ENCODE data around the gene IQGAP3.
"Not testable (repeated sequence)": the region's sequence is repeated elsewhere in the genome, so short reads cannot be mapped to it uniquely, and the experiment has no call there.

The IQGAP3 gene

DNA sequence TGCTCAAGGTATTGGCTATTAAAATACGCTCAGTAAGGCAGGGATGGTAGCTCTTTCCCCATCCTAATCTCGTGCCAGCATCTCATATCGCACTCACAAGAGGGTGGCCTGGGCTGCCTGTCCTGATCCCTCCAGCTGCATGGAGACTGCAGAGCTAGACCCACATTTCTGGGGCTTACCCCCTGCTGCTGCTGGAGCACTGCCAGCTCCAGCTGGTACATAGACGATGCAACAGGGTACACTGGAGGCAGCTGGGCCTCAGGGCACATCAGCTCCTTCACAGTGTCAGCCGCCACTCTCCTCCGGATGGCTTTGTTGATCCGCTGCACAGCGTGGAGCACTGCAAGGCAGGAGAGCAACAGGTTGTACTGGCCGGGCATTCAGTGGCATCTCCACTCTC, 16.0 kb downstream of the IQGAP3 start:
- DNase-seq (ENCODE audit: low read depth): no peak
- no peak overlapping the region for H3K4me3 ChIP-seq (ENCODE audit: low read depth, low read length)
- TF ChIP-seq, protein P1, sequence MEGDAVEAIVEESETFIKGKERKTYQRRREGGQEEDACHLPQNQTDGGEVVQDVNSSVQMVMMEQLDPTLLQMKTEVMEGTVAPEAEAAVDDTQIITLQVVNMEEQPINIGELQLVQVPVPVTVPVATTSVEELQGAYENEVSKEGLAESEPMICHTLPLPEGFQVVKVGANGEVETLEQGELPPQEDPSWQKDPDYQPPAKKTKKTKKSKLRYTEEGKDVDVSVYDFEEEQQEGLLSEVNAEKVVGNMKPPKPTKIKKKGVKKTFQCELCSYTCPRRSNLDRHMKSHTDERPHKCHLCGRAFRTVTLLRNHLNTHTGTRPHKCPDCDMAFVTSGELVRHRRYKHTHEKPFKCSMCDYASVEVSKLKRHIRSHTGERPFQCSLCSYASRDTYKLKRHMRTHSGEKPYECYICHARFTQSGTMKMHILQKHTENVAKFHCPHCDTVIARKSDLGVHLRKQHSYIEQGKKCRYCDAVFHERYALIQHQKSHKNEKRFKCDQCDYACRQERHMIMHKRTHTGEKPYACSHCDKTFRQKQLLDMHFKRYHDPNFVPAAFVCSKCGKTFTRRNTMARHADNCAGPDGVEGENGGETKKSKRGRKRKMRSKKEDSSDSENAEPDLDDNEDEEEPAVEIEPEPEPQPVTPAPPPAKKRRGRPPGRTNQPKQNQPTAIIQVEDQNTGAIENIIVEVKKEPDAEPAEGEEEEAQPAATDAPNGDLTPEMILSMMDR (conservative IDR thresholded peaks at IDR 0.05; ENCODE audit: low read depth, low read length): no peak

- no peak overlapping the region for H3K4me3 ChIP-seq (ENCODE audit: low read depth, low read length)
- no peak for DNase-seq (ENCODE audit: low read depth)
- TF ChIP-seq, protein P1 (conservative IDR thresholded peaks at IDR 0.05; ENCODE audit: low read depth, low read length): no peak
Measured at GRCh38 chr1:156555715-156556114, 16.6 kb downstream of the IQGAP3 start.

DNA sequence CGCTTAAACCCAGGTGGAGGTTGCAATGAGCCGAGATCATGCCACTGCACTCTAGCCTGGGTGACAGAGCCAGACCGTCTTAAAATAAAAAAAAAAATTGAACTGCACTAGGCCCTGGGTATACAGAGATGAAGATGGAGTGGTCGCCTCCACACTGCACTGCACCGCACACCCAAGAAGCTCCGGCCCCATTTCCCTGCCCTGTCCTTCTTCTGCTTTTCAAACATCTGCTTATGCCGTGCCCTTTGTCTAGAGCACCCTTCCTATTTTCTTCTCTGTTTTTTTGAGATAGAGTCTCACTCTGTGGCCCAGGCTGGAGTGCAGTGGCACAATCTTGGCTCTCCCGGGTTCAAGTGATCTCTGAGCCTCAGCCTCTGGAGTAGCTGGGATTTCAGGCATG, 17.4 kb downstream of the IQGAP3 start:
- no peak for DNase-seq (ENCODE audit: low read depth)
- H3K4me3 ChIP-seq (ENCODE audit: low read depth, low read length): no peak overlapping the region
- TF ChIP-seq, protein P1 (conservative IDR thresholded peaks at IDR 0.05; ENCODE audit: low read depth, low read length): no peak

- TF ChIP-seq, protein P1 (conservative IDR thresholded peaks at IDR 0.05; ENCODE audit: low read depth, low read length): no peak
- no peak for DNase-seq (ENCODE audit: low read depth)
- H3K4me3 ChIP-seq (ENCODE audit: low read depth, low read length): no peak overlapping the region
Measured at GRCh38 chr1:156553860-156554485, 18.4 kb downstream of the IQGAP3 start.

DNA sequence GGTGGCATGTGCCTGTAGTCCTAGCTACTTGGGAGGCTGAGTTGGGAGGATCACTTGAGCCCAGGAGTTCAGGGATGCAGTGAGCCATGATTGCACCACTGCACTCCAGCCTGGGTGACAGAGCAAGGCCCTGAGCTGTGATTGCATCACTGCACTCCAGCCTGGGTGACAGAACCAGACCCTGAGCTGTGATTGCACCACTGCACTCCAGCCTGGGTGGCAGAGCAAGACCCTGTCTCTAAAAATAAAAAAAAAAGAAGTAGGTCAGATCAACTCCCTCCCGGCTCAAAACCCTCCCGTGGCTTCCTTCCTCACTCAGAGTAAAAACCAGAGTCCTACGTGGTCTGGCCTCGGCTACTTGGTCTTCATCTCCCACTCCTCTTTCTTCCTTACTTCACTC, 19.4 kb downstream of the IQGAP3 start:
- H3K4me3 ChIP-seq (ENCODE audit: low read depth, low read length); DNase-seq (ENCODE audit: low read depth): not testable (repeated sequence)

GRCh38 chr1:156552518-156552917, 19.8 kb downstream of the IQGAP3 start:
- no peak overlapping the region for H3K4me3 ChIP-seq (ENCODE audit: low read depth, low read length)
- TF ChIP-seq, protein P1 (conservative IDR thresholded peaks at IDR 0.05; ENCODE audit: low read depth, low read length): no peak
- no peak for DNase-seq (ENCODE audit: low read depth)

DNA sequence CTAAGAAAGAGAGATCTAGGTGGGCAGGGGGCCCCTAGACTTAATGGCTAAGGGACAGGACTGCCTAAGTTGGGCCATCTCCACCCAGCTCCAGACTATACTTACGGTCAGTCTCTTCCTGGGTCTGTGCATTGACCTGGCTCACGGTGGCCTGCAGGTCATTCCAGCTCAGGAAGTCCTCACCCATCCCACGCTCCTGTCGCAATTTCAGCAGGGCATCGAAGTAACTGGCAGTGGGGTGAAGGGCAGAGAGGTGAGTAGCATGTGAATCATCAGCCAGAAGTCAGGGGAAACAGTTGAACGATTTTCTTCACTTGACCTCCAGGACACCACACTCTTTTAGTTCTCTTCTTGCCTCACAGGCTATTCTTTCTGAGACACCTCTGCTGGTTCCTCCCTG, 20.5 kb downstream of the IQGAP3 start:
- TF ChIP-seq, protein P1 (conservative IDR thresholded peaks at IDR 0.05; ENCODE audit: low read depth, low read length): no peak
- H3K4me3 ChIP-seq (ENCODE audit: low read depth, low read length): no peak overlapping the region
- DNase-seq (ENCODE audit: low read depth): no peak

All from choroid plexus epithelial cell (primary cell).